Mucosa of stomach (tissue), 1 donor: ENCODE measurements around the gene NAGS.

ENCODE experiments used
- H3K27me3 ChIP-seq: one replicate; pipeline ENCODE4 v1.7.0; 2013; ENCODE audit warnings: mild to moderate bottlenecking, low read length; ENCODE audit not compliant: control insufficient read depth, insufficient read depth
- H3K36me3 ChIP-seq: one replicate; pipeline ENCODE4 v1.7.0; 2013; ENCODE audit warnings: low read length; ENCODE audit not compliant: control insufficient read depth, insufficient read depth
- H3K4me1 ChIP-seq: one replicate; pipeline ENCODE4 v1.7.0; 2013; ENCODE audit warnings: mild to moderate bottlenecking, low read length; ENCODE audit not compliant: control insufficient read depth, insufficient read depth
- H3K4me3 ChIP-seq: one replicate; pipeline ENCODE4 v1.7.0; 2013; ENCODE audit warnings: low read length
- H3K9ac ChIP-seq: one replicate; pipeline ENCODE4 v1.7.0; 2013; ENCODE audit warnings: mild to moderate bottlenecking, low read length, moderate library complexity
- H3K9me3 ChIP-seq: one replicate; pipeline ENCODE4 v1.7.0; 2013; ENCODE audit warnings: mild to moderate bottlenecking, low read length, moderate library complexity; ENCODE audit not compliant: control insufficient read depth
- donor health status: Pancreatic carcinoma.

NAGS gene

DNA sequence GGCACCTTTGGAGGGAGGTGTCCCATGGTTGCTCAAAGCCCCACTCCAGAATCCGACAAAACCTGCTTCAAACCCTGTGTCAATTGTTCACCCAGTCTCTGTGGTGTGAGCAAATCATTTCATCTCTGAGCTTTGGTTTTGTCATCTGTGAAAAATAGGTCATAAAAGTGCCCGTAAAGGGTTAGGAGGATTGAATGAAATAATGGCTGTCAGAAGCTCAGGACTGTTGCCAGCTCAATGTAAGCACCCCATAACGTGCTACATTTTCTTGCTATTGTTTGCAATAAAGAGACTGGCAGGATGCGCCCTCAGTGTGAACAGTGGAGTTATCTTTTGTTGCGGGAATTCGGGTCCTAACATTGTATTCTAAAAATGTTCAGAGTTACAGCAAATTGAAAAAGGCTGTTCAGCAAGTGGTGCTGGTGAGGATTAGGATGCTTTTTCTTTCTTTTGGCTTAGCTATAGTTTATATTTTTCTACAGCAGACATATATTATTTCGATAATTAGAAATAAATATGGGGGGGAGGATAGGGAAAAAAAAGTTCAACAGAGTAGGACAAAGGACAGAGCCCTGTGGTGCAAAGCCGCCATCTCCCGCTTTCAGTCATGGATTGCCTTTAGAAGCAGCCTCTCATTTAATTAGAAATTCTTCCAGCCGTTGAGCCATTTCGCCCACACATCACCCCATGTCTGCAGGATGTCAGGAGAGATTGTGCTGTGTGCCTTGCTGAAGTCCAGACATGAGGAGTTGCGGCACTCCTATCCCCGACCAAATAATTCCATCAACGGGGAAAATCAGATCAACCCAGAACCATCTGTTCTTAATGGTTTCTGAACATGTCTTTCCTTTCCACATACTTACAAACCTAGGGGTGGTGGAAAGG is 29.8 kb upstream of the NAGS start:
- no peaks in the 10 kb centered on the region for H3K4me1 ChIP-seq
- no peaks in the 10 kb centered on the region for H3K36me3 ChIP-seq
- peaks cover 39% of the 10 kb centered on the region for H3K27me3 ChIP-seq
- H3K9ac ChIP-seq: no peak overlapping the region
- no peak overlapping the region for H3K4me3 ChIP-seq
- no peaks in the 10 kb centered on the region for H3K9me3 ChIP-seq

GRCh38 chr17:43975898-43976297 is 28.5 kb upstream of the NAGS start:
- no peak overlapping the region for H3K4me3 ChIP-seq
- H3K9me3 ChIP-seq: no peaks in the 10 kb centered on the region
- H3K36me3 ChIP-seq: no peaks in the 10 kb centered on the region
- no peaks in the 10 kb centered on the region for H3K4me1 ChIP-seq
- no peak overlapping the region for H3K9ac ChIP-seq
- peaks cover 45% of the 10 kb centered on the region for H3K27me3 ChIP-seq

DNA sequence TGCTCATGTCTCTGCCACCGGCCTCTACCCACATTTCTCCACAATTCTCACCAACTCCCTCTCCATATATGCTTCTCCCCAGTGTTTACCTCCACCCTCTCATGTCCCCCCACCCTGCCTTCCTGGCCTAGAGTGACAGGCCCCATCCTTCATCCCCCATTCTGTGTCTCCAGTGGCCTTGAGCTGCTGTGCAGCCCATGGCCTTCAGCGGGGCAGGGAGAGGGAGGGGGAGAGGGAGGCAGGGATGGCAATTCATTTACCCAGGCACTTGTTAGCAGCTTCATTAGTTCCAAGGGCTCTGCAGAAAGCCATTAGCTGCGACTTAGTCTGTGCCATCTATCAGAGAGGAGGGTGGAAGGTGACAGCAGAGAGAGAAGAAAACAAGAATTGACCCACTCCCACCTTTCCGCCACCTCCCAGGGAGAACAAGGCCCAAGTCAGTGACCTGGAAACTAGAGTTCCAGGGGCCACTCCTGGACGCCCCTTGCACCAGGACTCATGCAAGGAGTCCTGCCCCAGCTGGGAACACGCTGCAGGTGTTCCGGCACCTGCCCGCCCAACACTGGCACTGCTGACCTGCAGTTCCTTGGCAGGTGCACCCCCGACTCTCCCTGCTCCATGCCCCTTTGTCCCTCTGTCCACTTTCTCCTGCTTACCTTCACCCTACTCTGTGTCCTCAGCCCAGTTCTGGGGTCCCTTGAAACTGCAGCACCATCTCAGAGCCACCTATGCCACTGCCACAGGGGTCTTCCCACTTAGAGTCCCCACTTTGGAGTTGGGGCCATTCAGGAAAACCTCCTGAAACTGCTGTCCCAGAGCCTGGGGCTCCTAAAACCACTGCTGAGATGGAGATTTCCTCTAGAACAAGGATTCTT is 27.2 kb upstream of the NAGS start:
- no peaks in the 10 kb centered on the region for H3K4me1 ChIP-seq
- H3K4me3 ChIP-seq: no peak overlapping the region
- no peak overlapping the region for H3K9ac ChIP-seq
- no peaks in the 10 kb centered on the region for H3K9me3 ChIP-seq
- no peaks in the 10 kb centered on the region for H3K36me3 ChIP-seq
- H3K27me3 ChIP-seq: peaks cover 57% of the 10 kb centered on the region

DNA sequence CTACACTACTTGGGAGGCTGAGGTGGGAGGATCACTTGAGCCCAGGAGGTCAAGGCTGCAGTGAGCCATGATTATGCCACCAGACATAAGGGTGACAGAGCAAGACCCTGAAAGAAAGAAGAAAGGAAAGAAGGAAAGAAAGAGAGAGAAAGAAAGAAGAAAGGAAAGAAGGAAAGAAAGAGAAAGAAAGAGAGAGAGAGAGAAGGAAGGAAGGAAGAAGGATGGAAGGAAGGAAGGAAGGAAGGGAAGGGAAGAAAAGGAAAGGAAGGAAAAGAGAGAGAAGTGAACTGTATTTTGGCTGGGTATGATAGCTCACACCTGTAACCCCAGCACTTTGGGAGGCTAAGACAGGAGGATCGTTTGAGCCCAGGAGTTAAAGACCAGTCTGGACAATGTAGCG is 26.3 kb upstream of the NAGS start:
- Histone ChIP-seq H3K27me3 (peaks cover 66% of the 10 kb centered on the region), H3K4me1 (peaks cover 6% of the 10 kb centered on the region), H3K9ac (no peak overlapping the region), H3K36me3 (no peaks in the 10 kb centered on the region), H3K4me3 (no peak overlapping the region), H3K9me3 (no peaks in the 10 kb centered on the region)

- Histone ChIP-seq H3K4me1 (peaks cover 15% of the 10 kb centered on the region), H3K9me3 (no peaks in the 10 kb centered on the region), H3K9ac (no peak overlapping the region), H3K4me3 (no peak overlapping the region), H3K36me3 (no peaks in the 10 kb centered on the region), H3K27me3 (peaks cover 72% of the 10 kb centered on the region)
Observed at GRCh38 chr17:43979011-43979410, 25.4 kb upstream of the NAGS start.

GRCh38 chr17:43979671-43980070 is 24.8 kb upstream of the NAGS start:
- Histone ChIP-seq H3K9ac (no peak overlapping the region), H3K9me3 (no peaks in the 10 kb centered on the region), H3K4me1 (peaks cover 22% of the 10 kb centered on the region), H3K27me3 (peaks cover 71% of the 10 kb centered on the region), H3K36me3 (no peaks in the 10 kb centered on the region), H3K4me3 (no peak overlapping the region)

DNA sequence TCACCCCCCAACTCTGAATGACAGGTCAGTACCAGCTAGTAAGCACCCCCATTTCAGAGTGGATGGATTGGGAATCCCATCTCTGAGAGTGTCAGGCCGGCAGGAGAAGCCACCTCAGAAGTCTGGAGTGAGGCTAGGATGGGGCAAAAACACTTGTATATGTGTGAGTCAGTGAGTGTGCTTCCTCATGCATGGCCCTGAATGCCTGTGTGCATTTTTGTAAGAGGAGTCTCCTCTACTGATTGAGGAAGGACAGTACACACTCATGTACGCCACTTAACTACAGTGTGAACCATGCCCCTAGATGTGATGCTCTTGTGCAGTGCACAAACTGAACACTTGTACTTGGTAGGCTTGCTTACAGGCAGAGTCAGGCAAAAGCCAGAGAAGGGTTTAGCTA is 22.3 kb upstream of the NAGS start:
- peaks cover 81% of the 10 kb centered on the region for H3K27me3 ChIP-seq
- no peaks in the 10 kb centered on the region for H3K36me3 ChIP-seq
- peaks cover 22% of the 10 kb centered on the region for H3K4me1 ChIP-seq
- H3K4me3 ChIP-seq: no peak overlapping the region
- H3K9ac ChIP-seq: no peak overlapping the region
- no peaks in the 10 kb centered on the region for H3K9me3 ChIP-seq

- H3K36me3 ChIP-seq: no peaks in the 10 kb centered on the region
- no peak overlapping the region for H3K9ac ChIP-seq
- H3K4me1 ChIP-seq: peaks cover 22% of the 10 kb centered on the region
- peak overlapping the region; percentile 19 for H3K4me3 ChIP-seq
- H3K27me3 ChIP-seq: peaks cover 81% of the 10 kb centered on the region
- H3K9me3 ChIP-seq: no peaks in the 10 kb centered on the region
Observed at GRCh38 chr17:43983196-43983514, 21.3 kb upstream of the NAGS start.

DNA sequence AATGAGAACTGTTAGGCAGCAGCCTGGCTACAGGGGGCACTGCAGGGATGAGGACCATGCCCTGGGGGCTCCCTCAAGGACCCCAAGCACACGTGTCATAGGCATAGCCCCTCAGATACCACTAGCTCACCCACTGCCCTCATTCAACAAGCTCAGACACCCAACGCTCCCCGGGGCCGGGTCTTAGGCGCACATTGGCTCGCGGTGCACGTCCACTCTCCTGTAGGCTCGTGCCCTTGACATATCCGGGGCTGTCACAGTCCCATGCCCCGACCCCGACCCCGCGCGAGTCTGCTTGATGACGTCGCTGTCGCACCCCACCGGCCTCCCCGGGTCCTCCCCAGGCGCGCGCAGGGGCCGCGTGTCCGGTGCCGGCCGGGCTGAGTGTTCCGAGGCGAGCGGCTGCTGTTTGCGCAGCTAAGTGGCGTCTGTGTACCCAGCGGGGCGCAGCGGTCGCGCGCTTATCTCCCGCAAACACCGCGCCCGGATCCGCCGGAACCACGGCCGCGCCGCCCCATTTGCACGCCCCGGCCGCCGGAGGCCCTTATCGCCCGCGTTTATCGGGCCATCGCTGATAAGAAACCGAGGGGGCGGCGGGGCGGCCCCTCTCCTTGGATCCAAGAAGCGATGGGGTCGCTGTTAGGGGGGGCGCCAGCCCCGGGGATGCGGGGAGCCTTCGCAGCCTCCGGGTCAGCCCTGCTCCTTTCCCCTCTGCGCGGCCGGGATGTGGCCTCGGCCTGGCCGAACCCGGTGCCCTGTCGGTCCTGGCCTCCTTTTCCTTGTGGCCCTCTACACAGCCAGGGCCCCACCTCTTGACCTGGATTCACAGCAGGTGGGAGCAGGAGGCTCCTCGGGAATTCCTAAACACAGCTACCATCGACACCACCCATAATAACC is 20.7 kb upstream of the NAGS start:
- peak overlapping the region; percentile 12 for H3K9ac ChIP-seq
- H3K4me1 ChIP-seq: peaks cover 22% of the 10 kb centered on the region
- peaks cover 80% of the 10 kb centered on the region for H3K27me3 ChIP-seq
- peak overlapping the region; percentile 19 for H3K4me3 ChIP-seq
- no peaks in the 10 kb centered on the region for H3K9me3 ChIP-seq
- H3K36me3 ChIP-seq: no peaks in the 10 kb centered on the region

GRCh38 chr17:43984521-43984920 is 19.9 kb upstream of the NAGS start:
- H3K4me1 ChIP-seq: peaks cover 22% of the 10 kb centered on the region
- H3K9ac ChIP-seq: peak overlapping the region; percentile 12
- H3K4me3 ChIP-seq: no peak overlapping the region
- H3K9me3 ChIP-seq: no peaks in the 10 kb centered on the region
- H3K36me3 ChIP-seq: no peaks in the 10 kb centered on the region
- peaks cover 75% of the 10 kb centered on the region for H3K27me3 ChIP-seq

DNA sequence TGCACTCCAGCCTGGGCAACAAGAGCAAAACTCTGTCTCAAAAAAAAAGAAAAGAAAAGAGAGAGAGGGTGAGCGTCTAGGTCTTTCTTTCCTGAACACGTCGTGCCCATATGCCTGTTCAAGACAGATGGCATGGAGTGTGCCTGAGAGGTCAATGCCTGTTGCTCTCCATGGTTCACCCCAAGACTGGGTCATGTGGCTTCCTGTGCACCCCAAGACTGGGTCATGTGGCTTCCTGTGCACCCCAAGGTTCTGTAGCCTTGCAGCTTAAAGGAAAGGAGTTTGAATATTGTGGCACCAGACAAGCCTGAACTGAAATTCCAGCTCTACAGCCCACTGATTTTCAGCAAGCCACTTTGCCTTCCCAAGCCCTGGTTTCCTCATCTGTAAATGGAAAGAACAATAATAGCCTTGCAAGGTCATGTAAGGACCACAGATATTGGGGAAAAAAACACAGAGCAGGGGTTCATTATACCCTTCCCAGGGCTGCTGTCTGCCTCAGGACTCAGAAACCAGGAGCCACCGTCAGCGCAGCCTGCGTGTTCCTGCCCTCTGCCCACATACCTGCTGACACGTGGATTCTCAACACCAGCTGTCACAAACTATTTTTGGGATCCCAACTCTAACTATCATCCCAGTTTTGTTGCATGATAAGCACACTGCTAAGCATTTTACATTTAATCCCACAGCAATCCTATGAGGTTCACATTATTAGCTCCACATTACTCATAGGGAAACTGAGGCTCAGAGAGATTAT is 18.0 kb upstream of the NAGS start:
- Histone ChIP-seq H3K4me3 (no peak overlapping the region), H3K9me3 (no peaks in the 10 kb centered on the region), H3K4me1 (peaks cover 22% of the 10 kb centered on the region), H3K9ac (no peak overlapping the region), H3K36me3 (no peaks in the 10 kb centered on the region), H3K27me3 (peaks cover 63% of the 10 kb centered on the region)
